ENCODE data around the gene ZCCHC17. TPM values are rescaled to one million over a fixed set of nuclear protein-coding genes. Genes with fewer than 3 reads are reported as not detected.
"Not testable (repeated sequence)": the region's sequence is repeated elsewhere in the genome, so short reads cannot be mapped to it uniquely, and the experiment has no call there.

ZCCHC17 gene
- total RNA-seq, result 10 to 100 TPM; 49.0 to 65.9 TPM
- 10 to 100 TPM; 85.5 to 93.8 TPM for polyA plus RNA-seq (ENCODE audit: insufficient read length in 2 of 2)
- long read RNA-seq, donor 1, transcript ZCCHC17-202 (8 exons, 1,730 nt), result minor isoform, 10 of 116 reads
- long read RNA-seq, donor 1, transcript ZCCHC17-201 (8 exons, 1,605 nt), result major isoform, 28 of 116 reads
- long read RNA-seq, donor 1, transcript ZCCHC17-204 (9 exons, 1,705 nt), result minor isoform, 8 of 116 reads
- long read RNA-seq, donor 1, partial matches to known transcripts, result 15 of 116 reads
- long read RNA-seq, donor 1, other reads (novel, unspliced or antisense), result 51 of 116 reads
- long read RNA-seq, donor 2, partial matches to known transcripts, result 8 of 16 reads
- long read RNA-seq, donor 2, other reads (novel, unspliced or antisense), result 0 of 16 reads
- long read RNA-seq, donor 3, transcript ZCCHC17-201 (8 exons, 1,605 nt), result major isoform, 6 of 28 reads
- long read RNA-seq, donor 3, partial matches to known transcripts, result 21 of 28 reads
- long read RNA-seq, donor 3, other reads (novel, unspliced or antisense), result 0 of 28 reads
- long read RNA-seq, donor 4, transcript ZCCHC17-201 (8 exons, 1,605 nt), result major isoform, 23 of 50 reads
- long read RNA-seq, donor 4, partial matches to known transcripts, result 18 of 50 reads
- long read RNA-seq, donor 4, other reads (novel, unspliced or antisense), result 7 of 50 reads

GRCh38 chr1:31296486-31297276 is at the start of gene ZCCHC17, which contains the start of gene SNRNP40:
ZCCHC17 (plus strand) TSS chr1:31297032; CDS start chr1:31310099, 13,067 bp downstream.
SNRNP40 (minus strand) TSS chr1:31296788; CDS start chr1:31296751, 37 bp downstream.
- WGBS (ENCODE audit: insufficient coverage), result under 1% methylated on average over 53 of the region's 53 CpGs
- Histone ChIP-seq H3K27ac (ENCODE audit: low read depth, low read length) (peak within 1 kb of the TSS; percentile 94), H3K4me3 (ENCODE audit: low read depth, low read length) (peak within 1 kb of the TSS; percentile 95), H3K27me3 (ENCODE audit: control insufficient read depth, insufficient read depth, low read length) (no peaks in the 10 kb centered on the region), H3K4me1 (ENCODE audit: control insufficient read depth, insufficient read depth, low read length) (peaks cover 9% of the 10 kb centered on the region), H3K36me3 (ENCODE audit: control insufficient read depth, insufficient read depth, low read length) (peaks cover 22% of the 10 kb centered on the region), H3K9me3 (ENCODE audit: control insufficient read depth, insufficient read depth, low read length) (no peaks in the 10 kb centered on the region)
- peak; percentile 97 to 100 (median 99) for DNase-seq (ENCODE audit: low read depth in 4 of 6, low spot score in 6 of 6)

- DNase-seq (ENCODE audit: low read depth in 4 of 6, low spot score in 6 of 6), result no peak
- no peak overlapping the region for H3K27ac ChIP-seq (ENCODE audit: low read depth, low read length)
- H3K4me1 ChIP-seq (ENCODE audit: control insufficient read depth, insufficient read depth, low read length), result no peaks in the 10 kb centered on the region
- 75% methylated on average over 3 of the region's 4 CpGs for WGBS (ENCODE audit: insufficient coverage)
- no peaks in the 10 kb centered on the region for H3K36me3 ChIP-seq (ENCODE audit: control insufficient read depth, insufficient read depth, low read length)
- no peaks in the 10 kb centered on the region for H3K9me3 ChIP-seq (ENCODE audit: control insufficient read depth, insufficient read depth, low read length)
- no peaks in the 10 kb centered on the region for H3K27me3 ChIP-seq (ENCODE audit: control insufficient read depth, insufficient read depth, low read length)
- no peak overlapping the region for H3K4me3 ChIP-seq (ENCODE audit: low read depth, low read length)
Observed at GRCh38 chr1:31248276-31248675, 48.6 kb upstream of the ZCCHC17 start.

GRCh38 chr1:31249854-31250253 is 47.0 kb upstream of the ZCCHC17 start:
- Histone ChIP-seq H3K4me1 (ENCODE audit: control insufficient read depth, insufficient read depth, low read length) (no peaks in the 10 kb centered on the region), H3K27me3 (ENCODE audit: control insufficient read depth, insufficient read depth, low read length) (no peaks in the 10 kb centered on the region), H3K4me3 (ENCODE audit: low read depth, low read length) (no peak overlapping the region), H3K27ac (ENCODE audit: low read depth, low read length) (no peak overlapping the region), H3K36me3 (ENCODE audit: control insufficient read depth, insufficient read depth, low read length) (no peaks in the 10 kb centered on the region), H3K9me3 (ENCODE audit: control insufficient read depth, insufficient read depth, low read length) (no peaks in the 10 kb centered on the region)
- peak in 1 of 6 donors; percentile 83 for DNase-seq (ENCODE audit: low read depth in 4 of 6, low spot score in 6 of 6)
- 79% methylated on average over 2 of the region's 3 CpGs for WGBS (ENCODE audit: insufficient coverage)

GRCh38 chr1:31257213-31257612 is 39.6 kb upstream of the ZCCHC17 start:
- no peaks in the 10 kb centered on the region for H3K9me3 ChIP-seq (ENCODE audit: control insufficient read depth, insufficient read depth, low read length)
- no peak for DNase-seq (ENCODE audit: low read depth in 4 of 6, low spot score in 6 of 6)
- WGBS (ENCODE audit: insufficient coverage), result no CpG with 5 or more reads among the region's 1 CpG

GRCh38 chr1:31258581-31258980 is 38.3 kb upstream of the ZCCHC17 start:
- Histone ChIP-seq H3K36me3 (ENCODE audit: control insufficient read depth, insufficient read depth, low read length) (peaks cover 18% of the 10 kb centered on the region), H3K27me3 (ENCODE audit: control insufficient read depth, insufficient read depth, low read length) (no peaks in the 10 kb centered on the region), H3K4me1 (ENCODE audit: control insufficient read depth, insufficient read depth, low read length) (no peaks in the 10 kb centered on the region), H3K4me3 (ENCODE audit: low read depth, low read length) (no peak overlapping the region), H3K9me3 (ENCODE audit: control insufficient read depth, insufficient read depth, low read length) (no peaks in the 10 kb centered on the region), H3K27ac (ENCODE audit: low read depth, low read length) (no peak overlapping the region)
- DNase-seq (ENCODE audit: low read depth in 4 of 6, low spot score in 6 of 6), result no peak
- no CpG with 5 or more reads among the region's 1 CpG for WGBS (ENCODE audit: insufficient coverage)

More at GRCh38 chr1:31257213-31257612, 39.6 kb upstream of the ZCCHC17 start:
- Histone ChIP-seq H3K36me3 (ENCODE audit: control insufficient read depth, insufficient read depth, low read length) (peaks cover 16% of the 10 kb centered on the region), H3K27me3 (ENCODE audit: control insufficient read depth, insufficient read depth, low read length) (no peaks in the 10 kb centered on the region), H3K4me3 (ENCODE audit: low read depth, low read length) (no peak overlapping the region), H3K4me1 (ENCODE audit: control insufficient read depth, insufficient read depth, low read length) (no peaks in the 10 kb centered on the region), H3K27ac (ENCODE audit: low read depth, low read length) (no peak overlapping the region)

- no peaks in the 10 kb centered on the region for H3K27me3 ChIP-seq (ENCODE audit: control insufficient read depth, insufficient read depth, low read length)
- 83% methylated on average over 1 of the region's 3 CpGs for WGBS (ENCODE audit: insufficient coverage)
- peaks cover 18% of the 10 kb centered on the region for H3K36me3 ChIP-seq (ENCODE audit: control insufficient read depth, insufficient read depth, low read length)
- no peaks in the 10 kb centered on the region for H3K4me1 ChIP-seq (ENCODE audit: control insufficient read depth, insufficient read depth, low read length)
- no peak overlapping the region for H3K27ac ChIP-seq (ENCODE audit: low read depth, low read length)
- no peak for DNase-seq (ENCODE audit: low read depth in 4 of 6, low spot score in 6 of 6)
- no peak overlapping the region for H3K4me3 ChIP-seq (ENCODE audit: low read depth, low read length)
- no peaks in the 10 kb centered on the region for H3K9me3 ChIP-seq (ENCODE audit: control insufficient read depth, insufficient read depth, low read length)
Observed at GRCh38 chr1:31259746-31260145, 37.1 kb upstream of the ZCCHC17 start.

- Histone ChIP-seq H3K27ac (ENCODE audit: low read depth, low read length) (no peak overlapping the region), H3K4me3 (ENCODE audit: low read depth, low read length) (no peak overlapping the region), H3K4me1 (ENCODE audit: control insufficient read depth, insufficient read depth, low read length) (no peaks in the 10 kb centered on the region), H3K36me3 (ENCODE audit: control insufficient read depth, insufficient read depth, low read length) (peaks cover 28% of the 10 kb centered on the region), H3K27me3 (ENCODE audit: control insufficient read depth, insufficient read depth, low read length) (no peaks in the 10 kb centered on the region), H3K9me3 (ENCODE audit: control insufficient read depth, insufficient read depth, low read length) (no peaks in the 10 kb centered on the region)
- DNase-seq (ENCODE audit: low read depth in 4 of 6, low spot score in 6 of 6), result no peak
- WGBS (ENCODE audit: insufficient coverage), result no CpG with 5 or more reads among the region's 3 CpGs
Observed at GRCh38 chr1:31261916-31262315, 34.9 kb upstream of the ZCCHC17 start.

GRCh38 chr1:31262393-31262792 is 34.4 kb upstream of the ZCCHC17 start:
- not testable (repeated sequence) for H3K4me3 ChIP-seq (ENCODE audit: low read depth, low read length); H3K27me3 ChIP-seq (ENCODE audit: control insufficient read depth, insufficient read depth, low read length); H3K4me1 ChIP-seq (ENCODE audit: control insufficient read depth, insufficient read depth, low read length); H3K27ac ChIP-seq (ENCODE audit: low read depth, low read length); DNase-seq (ENCODE audit: low read depth in 4 of 6, low spot score in 6 of 6); H3K9me3 ChIP-seq (ENCODE audit: control insufficient read depth, insufficient read depth, low read length)
- WGBS (ENCODE audit: insufficient coverage), result no CpG with 5 or more reads among the region's 5 CpGs
- H3K36me3 ChIP-seq (ENCODE audit: control insufficient read depth, insufficient read depth, low read length), result peaks cover 32% of the 10 kb centered on the region

- no peaks in the 10 kb centered on the region for H3K4me1 ChIP-seq (ENCODE audit: control insufficient read depth, insufficient read depth, low read length)
- H3K36me3 ChIP-seq (ENCODE audit: control insufficient read depth, insufficient read depth, low read length), result peaks cover 39% of the 10 kb centered on the region
- DNase-seq (ENCODE audit: low read depth in 4 of 6, low spot score in 6 of 6), result no peak
- H3K27ac ChIP-seq (ENCODE audit: low read depth, low read length), result no peak overlapping the region
- no peaks in the 10 kb centered on the region for H3K27me3 ChIP-seq (ENCODE audit: control insufficient read depth, insufficient read depth, low read length)
- no CpG with 5 or more reads among the region's 3 CpGs for WGBS (ENCODE audit: insufficient coverage)
- H3K9me3 ChIP-seq (ENCODE audit: control insufficient read depth, insufficient read depth, low read length), result no peaks in the 10 kb centered on the region
- H3K4me3 ChIP-seq (ENCODE audit: low read depth, low read length), result no peak overlapping the region
Observed at GRCh38 chr1:31263408-31263807, 33.4 kb upstream of the ZCCHC17 start.

All from spinal cord (tissue), 10 donors.